GM23338 (cell line): Measurements from ENCODE around the gene NCKAP1. TPM values are rescaled to one million over a fixed set of nuclear protein-coding genes. Genes with fewer than 3 reads are reported as not detected.
A peak's percentile ranks its signal among the peaks of the same experiment; 100 is the strongest.
"Not testable (repeated sequence)": the region's sequence is repeated elsewhere in the genome, so short reads cannot be mapped to it uniquely, and the experiment has no call there.

Source experiments
- ATAC-seq: fragments of 200-7000 bp; cut with Tn5 transposase; 3 replicates; pipeline ENCODE4 v1.9.1; 2020
- DNase-seq: peaks from one replicate; pipeline ENCODE4 v3.0.0-alpha.2; 2015; ENCODE audit warnings: low spot score
- H2AFZ ChIP-seq: fragments of 200-600 bp; sonication (generic); 2 replicates; pipeline ENCODE4 v1.8.0; 2016; ENCODE audit warnings: antibody characterized with exemption, mild to moderate bottlenecking, moderate library complexity
- H3F3A ChIP-seq: fragments of 200-600 bp; sonication (generic); replicated peaks from 2 replicates; pipeline ENCODE4 v1.8.0; 2017; ENCODE audit warnings: antibody characterized with exemption, mixed run types, low read depth
- H3K27ac ChIP-seq: fragments of 200-600 bp; sonication (generic); 2 replicates; pipeline ENCODE4 v1.6.1; 2016; ENCODE audit warnings: low read depth
- H3K27me3 ChIP-seq: fragments of 200-600 bp; sonication (generic); 2 replicates; pipeline ENCODE4 v1.8.0; 2016; ENCODE audit warnings: mild to moderate bottlenecking, mixed run types, moderate library complexity; ENCODE audit not compliant: insufficient read depth
- H3K36me3 ChIP-seq: fragments of 200-600 bp; sonication (generic); 2 replicates; pipeline ENCODE4 v1.8.0; 2016; ENCODE audit warnings: mild to moderate bottlenecking; ENCODE audit not compliant: insufficient read depth
- H3K4me1 ChIP-seq: fragments of 200-600 bp; sonication (generic); 2 replicates; pipeline ENCODE4 v1.8.0; 2016; ENCODE audit warnings: mild to moderate bottlenecking, moderate library complexity; ENCODE audit not compliant: insufficient read depth
- H3K4me2 ChIP-seq: fragments of 200-600 bp; sonication (generic); 2 replicates; pipeline ENCODE4 v1.7.1; 2017; ENCODE audit warnings: mixed run types
- H3K4me3 ChIP-seq: fragments of 200-600 bp; sonication (generic); 2 replicates; pipeline ENCODE4 v1.6.1; 2016; ENCODE audit warnings: mixed run types
- H3K79me2 ChIP-seq: fragments of 200-600 bp; sonication (generic); replicated peaks from 2 replicates; pipeline ENCODE4 v1.8.0; 2017; ENCODE audit warnings: mild to moderate bottlenecking; ENCODE audit not compliant: insufficient read depth
- H3K9me2 ChIP-seq: fragments of 200-600 bp; sonication (generic); 2 replicates; pipeline ENCODE4 v1.8.0; 2017; ENCODE audit not compliant: insufficient read depth
- H4K20me1 ChIP-seq: fragments of 200-600 bp; sonication (generic); replicated peaks from 2 replicates; pipeline ENCODE4 v1.8.0; 2017; ENCODE audit warnings: mild to moderate bottlenecking; ENCODE audit not compliant: insufficient read depth
- H3K27ac Mint-ChIP-seq: 2 replicates; pipeline ENCODE4 v1.8.0; 2020; ENCODE audit warnings: inconsistent platforms, mild to moderate bottlenecking, moderate library complexity, mixed read lengths
- H3K27me3 Mint-ChIP-seq: 3 replicates; pipeline ENCODE4 v1.8.0; 2022; ENCODE audit warnings: low read depth, mild to moderate bottlenecking, moderate library complexity, mixed read lengths, inconsistent platforms; ENCODE audit not compliant: insufficient read depth, poor library complexity
- H3K36me3 Mint-ChIP-seq: 3 replicates; pipeline ENCODE4 v1.8.0; 2021; ENCODE audit warnings: low read depth, mild to moderate bottlenecking, inconsistent platforms, moderate library complexity, mixed read lengths
- H3K4me1 Mint-ChIP-seq: 3 replicates; pipeline ENCODE4 v1.8.0; 2020; ENCODE audit warnings: mild to moderate bottlenecking, inconsistent platforms, mixed read lengths
- H3K4me3 Mint-ChIP-seq: 3 replicates; pipeline ENCODE4 v1.8.0; 2021; ENCODE audit warnings: moderate library complexity, mild to moderate bottlenecking, inconsistent platforms, mixed read lengths
- H3K9me3 Mint-ChIP-seq: 3 replicates; pipeline ENCODE4 v1.8.0; 2020; ENCODE audit warnings: moderate library complexity, mild to moderate bottlenecking, inconsistent platforms, mixed read lengths
- CREB1 ChIP-seq: fragments of 250-450 bp; sonication (Bioruptor Pico); IDR thresholded peaks from 2 replicates; pipeline ENCODE4 v1.5.0; 2020; ENCODE audit warnings: low read depth, mild to moderate bottlenecking, moderate library complexity
- CTCF ChIP-seq, 2 experiments: fragments of 200-600 bp in 1 of 2; sonication (generic) in 1 of 2; conservative IDR thresholded peaks; 2 replicates each; pipeline versions ENCODE4 v1.5.1 to v1.6.1; 2016 to 2017; ENCODE audit warnings: antibody characterized with exemption in 2 of 2, low read depth in 2 of 2, mild to moderate bottlenecking in 2 of 2, moderate library complexity in 1 of 2
- ETS1 ChIP-seq: IDR thresholded peaks from 2 replicates; pipeline ENCODE4 v1.6.1; 2016; ENCODE audit warnings: antibody characterized with exemption
- EZH2 ChIP-seq: fragments of 200-600 bp; sonication (generic); IDR thresholded peaks from one replicate; pipeline ENCODE4 v1.8.0; 2017; ENCODE audit warnings: antibody characterized with exemption, mild to moderate bottlenecking, low read depth; ENCODE audit not compliant: unreplicated experiment
- EZH2phosphoT487 ChIP-seq: fragments of 200-600 bp; sonication (generic); IDR thresholded peaks from one replicate; pipeline ENCODE4 v1.8.1; 2018; ENCODE audit warnings: antibody characterized with exemption; ENCODE audit not compliant: unreplicated experiment
- JUNB ChIP-seq: IDR thresholded peaks from one replicate; pipeline ENCODE4 v1.6.1; 2016; ENCODE audit warnings: antibody characterized with exemption; ENCODE audit not compliant: unreplicated experiment
- NANOG ChIP-seq: IDR thresholded peaks from 2 replicates; pipeline ENCODE4 v1.6.1; 2016; ENCODE audit warnings: antibody characterized with exemption, borderline replicate concordance
- STAT1 ChIP-seq: IDR thresholded peaks from one replicate; pipeline ENCODE4 v1.6.1; 2016; ENCODE audit warnings: antibody characterized with exemption; ENCODE audit not compliant: unreplicated experiment
- ZNF331 ChIP-seq: fragments of 250-450 bp; sonication (Bioruptor Pico); IDR thresholded peaks from 2 replicates; pipeline ENCODE4 v1.5.0; 2020; ENCODE audit warnings: low read depth, mild to moderate bottlenecking, moderate library complexity
- ZNF462 ChIP-seq: fragments of 250-450 bp; sonication (Bioruptor Pico); IDR thresholded peaks from 2 replicates; pipeline ENCODE4 v1.5.0; 2020; ENCODE audit warnings: mild to moderate bottlenecking, moderate library complexity
- polyA plus RNA-seq: library from polyadenylated mRNA; unstranded; fragments of >200 nt; fragmentation: Nextera tagmentation; extraction: Ambion mirVana; gene quantifications from 2 replicates; pipeline ENCODE4 v1.2.1, GENCODE V29; 2016
- total RNA-seq: library from RNA; depleted of rRNA; stranded (reverse); fragments of >200 nt; shearing (Covaris generic); gene quantifications from 2 replicates; pipeline ENCODE4 v1.2.3, GENCODE V29; 2014

Gene NCKAP1
- total and polyA plus RNA-seq, 2 experiments from 2014 or later: 53.8 to 157 TPM

- TF ChIP-seq CTCF (conservative IDR thresholded peaks at IDR 0.05; ENCODE audit: low read depth in 2 of 2): no peak
Measured at GRCh38 chr2:182962641-182963040, 75.6 kb downstream of the NCKAP1 start (continued).

- not testable (repeated sequence) for H3K4me3 Mint-ChIP-seq, H3K4me1 Mint-ChIP-seq, H3K9me3 Mint-ChIP-seq, H3K4me3 ChIP-seq, H3K4me2 ChIP-seq, H3F3A ChIP-seq, H3K9me2 ChIP-seq, ATAC-seq, H3K27me3 ChIP-seq, H3K27ac ChIP-seq, H4K20me1 ChIP-seq, H3K27ac Mint-ChIP-seq, H3K27me3 Mint-ChIP-seq, H3K4me1 ChIP-seq, H3K79me2 ChIP-seq, DNase-seq, H2AFZ ChIP-seq
- H3K36me3 Mint-ChIP-seq: peaks cover 55% of the 10 kb centered on the region
- peaks cover 37% of the 10 kb centered on the region for H3K36me3 ChIP-seq
Measured at GRCh38 chr2:182960869-182961268, 77.4 kb downstream of the NCKAP1 start.

- H3K27me3 ChIP-seq: no peaks in the 10 kb centered on the region
- TF ChIP-seq EZH2 (no peak), CREB1 (CRISPR knock-in tag) (no peak), EZH2phosphoT487 (no peak), NANOG (no peak), ETS1 (no peak), ZNF462 (CRISPR knock-in tag) (no peak), JUNB (no peak), ZNF331 (CRISPR knock-in tag) (no peak), STAT1 (no peak)
- peaks cover 31% of the 10 kb centered on the region; the same call in 1 of the 2 replicates for H3K36me3 ChIP-seq
- no peak for ATAC-seq
- DNase-seq: no peak
- H3K27ac Mint-ChIP-seq: peak overlapping the region; percentile 70; the same call in 1 of the 2 replicates
- no peak overlapping the region for H2AFZ ChIP-seq
- H3K4me2 ChIP-seq: no peak overlapping the region
- no peaks in the 10 kb centered on the region for H3K9me3 Mint-ChIP-seq
- H3K4me1 Mint-ChIP-seq: no peaks in the 10 kb centered on the region
- H3K27ac ChIP-seq: no peak overlapping the region
- H3K27me3 Mint-ChIP-seq: no peaks in the 10 kb centered on the region
- H3K4me3 ChIP-seq: no peak overlapping the region
- H3F3A ChIP-seq: no peaks in the 10 kb centered on the region
- peaks cover 50% of the 10 kb centered on the region; the same call in 2 of the 3 replicates for H3K36me3 Mint-ChIP-seq
- no peaks in the 10 kb centered on the region for H3K9me2 ChIP-seq
- no peaks in the 10 kb centered on the region for H3K4me1 ChIP-seq
- H3K79me2 ChIP-seq: 0 out of 2 replicates have a peak, but pooled peaks cover 6% of the 10 kb centered on the region
- no peaks in the 10 kb centered on the region for H4K20me1 ChIP-seq
- H3K4me3 Mint-ChIP-seq: no peak overlapping the region
Measured at GRCh38 chr2:182954789-182955188, 83.5 kb downstream of the NCKAP1 start.
